Measurements from ENCODE around the gene TERT. TPM values are rescaled to one million over a fixed set of nuclear protein-coding genes. Genes with fewer than 3 reads are reported as not detected.
A peak's percentile ranks its signal among the peaks of the same experiment; 100 is the strongest.

Gene TERT
- total and polyA plus RNA-seq, 2 of the 4 experiments (the other 2 are of a cell fraction) = not detected

DNA sequence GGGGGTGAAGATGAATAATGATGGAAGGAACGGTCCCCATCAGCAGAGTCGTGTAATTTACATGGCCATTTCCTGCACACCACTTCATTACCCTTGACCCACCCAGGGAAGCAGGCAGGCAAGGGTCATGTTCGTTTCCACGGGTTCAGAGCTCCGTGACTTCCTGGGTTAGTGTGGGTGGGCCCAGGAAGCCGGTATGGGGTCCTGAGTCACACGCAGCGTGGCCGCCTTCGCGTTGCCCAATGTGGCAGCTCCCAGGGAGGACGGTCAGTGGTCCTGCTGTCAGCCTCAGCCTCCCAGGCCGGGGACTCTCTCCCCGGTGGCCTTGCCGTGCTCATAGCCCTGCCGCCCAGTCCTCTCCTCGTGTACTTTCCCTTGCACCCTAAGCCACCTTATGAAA, 5.1 kb upstream of the TERT start:
- Histone ChIP-seq H2BK5ac (ENCODE audit: low read depth, low read length, poor library complexity, severe bottlenecking) (no peak overlapping the region), H3K4me2 (ENCODE audit: low read depth, low read length) (no peak overlapping the region), H2AFZ (replicated peaks; ENCODE audit: low read length, poor library complexity) (peak overlapping the region; percentile 29), H3K79me1 (ENCODE audit: low read depth in 1 of 2, low read length in 2 of 2) (no peaks in the 10 kb centered on the region), H4K91ac (ENCODE audit: insufficient read depth, low read depth, low read length) (no peak overlapping the region), H2AK5ac (ENCODE audit: low read depth, low read length) (no peak overlapping the region), H3K36me3 (ENCODE audit: control insufficient read depth, insufficient read depth, low read length) (no peaks in the 10 kb centered on the region), H3K56ac (ENCODE audit: extremely low read depth, insufficient read depth, low read length) (no peak overlapping the region), H3K9me3 (ENCODE audit: control insufficient read depth, insufficient read depth, low read length) (no peaks in the 10 kb centered on the region; the same call in 1 of the 2 replicates), H2BK15ac (ENCODE audit: low read depth, low read length) (no peak overlapping the region), H3K4me1 (ENCODE audit: control insufficient read depth, insufficient read depth, low read length) (no peaks in the 10 kb centered on the region), H3K9me1 (ENCODE audit: insufficient read depth, low read length) (no peaks in the 10 kb centered on the region), H3K18ac (ENCODE audit: low read depth, low read length) (no peak overlapping the region), H3K23ac (ENCODE audit: low read depth, low read length) (no peak overlapping the region), H3K27me3 (ENCODE audit: control insufficient read depth, insufficient read depth, low read length) (peaks cover 25% of the 10 kb centered on the region), H2BK20ac (ENCODE audit: low read depth, low read length) (no peak overlapping the region), H3K14ac (replicated peaks; ENCODE audit: low read depth, low read length) (no peak overlapping the region), H2AK9ac (replicated peaks; ENCODE audit: low read depth, low read length, poor library complexity) (no peak overlapping the region), H4K8ac (ENCODE audit: low read depth in 2 of 2, low read length in 2 of 2) (no peak overlapping the region), H4K5ac (ENCODE audit: low read depth, low read length) (no peak overlapping the region), H3K27ac (ENCODE audit: insufficient read depth, low read length) (no peak overlapping the region), H2BK120ac (ENCODE audit: low read depth, low read length) (no peak overlapping the region), H3K4me3 (ENCODE audit: insufficient read depth, low read depth, low read length) (no peak overlapping the region), H4K20me1 (ENCODE audit: insufficient read depth, low read length) (no peaks in the 10 kb centered on the region), H3K9ac (ENCODE audit: low read depth, low read length) (no peak overlapping the region), H3K4ac (ENCODE audit: low read depth, low read length) (no peak overlapping the region)
- BruUV-seq (replicated peaks) = no TSS peak
- in situ Hi-C loops (cut with MboI; ENCODE audit: low sequenced_read_pairs) (no loop called here), intact Hi-C loops (cut with micrococcal nuclease) (no loop called here), dilution Hi-C loops (cut with HindIII; ENCODE audit: low sequenced_read_pairs, unreplicated experiment) (no loop called here)
- DNase-seq (no peak), ATAC-seq (ENCODE audit: low read depth) (no peak)
- ChIA-PET CTCF (no interaction called here), POLR2A (ENCODE audit: unreplicated experiment) (no interaction called here)
- 80% methylated on average over 8 of the region's 17 CpGs; no CpG with 5 or more reads in 1 of the 2 experiments for WGBS, 2 experiments (ENCODE audit: extremely low coverage in 2 of 2, insufficient read length in 1 of 2)
- TF ChIP-seq, protein P1, sequence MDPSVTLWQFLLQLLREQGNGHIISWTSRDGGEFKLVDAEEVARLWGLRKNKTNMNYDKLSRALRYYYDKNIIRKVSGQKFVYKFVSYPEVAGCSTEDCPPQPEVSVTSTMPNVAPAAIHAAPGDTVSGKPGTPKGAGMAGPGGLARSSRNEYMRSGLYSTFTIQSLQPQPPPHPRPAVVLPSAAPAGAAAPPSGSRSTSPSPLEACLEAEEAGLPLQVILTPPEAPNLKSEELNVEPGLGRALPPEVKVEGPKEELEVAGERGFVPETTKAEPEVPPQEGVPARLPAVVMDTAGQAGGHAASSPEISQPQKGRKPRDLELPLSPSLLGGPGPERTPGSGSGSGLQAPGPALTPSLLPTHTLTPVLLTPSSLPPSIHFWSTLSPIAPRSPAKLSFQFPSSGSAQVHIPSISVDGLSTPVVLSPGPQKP (IDR thresholded peaks at IDR 0.05; ENCODE audit: borderline replicate concordance, low read depth, low read length) = no peak
- TF ChIP-seq SMC3 (IDR thresholded peaks at IDR 0.05; ENCODE audit: low read depth, low read length) (no peak), CTCF (conservative IDR thresholded peaks at IDR 0.05; ENCODE audit: low read depth, low read length) (no peak), USF2 (IDR thresholded peaks at IDR 0.05; ENCODE audit: low read depth, low read length) (no peak), CEBPB (IDR thresholded peaks at IDR 0.05; ENCODE audit: low read depth, low read length) (no peak), CHD1 (IDR thresholded peaks at IDR 0.05; ENCODE audit: low read depth, low read length) (no peak), MAZ (IDR thresholded peaks at IDR 0.05; ENCODE audit: borderline replicate concordance, low read depth, low read length) (no peak), RAD21 (IDR thresholded peaks at IDR 0.05; ENCODE audit: low read length) (no peak), MAFK (IDR thresholded peaks at IDR 0.05; ENCODE audit: low read depth, low read length) (no peak), FOS (IDR thresholded peaks at IDR 0.05; ENCODE audit: low read depth, low read length) (no peak), POLR2A (IDR thresholded peaks at IDR 0.05; ENCODE audit: low read depth, low read length) (no peak), RFX5 (IDR thresholded peaks at IDR 0.05; ENCODE audit: low read depth, low read length) (no peak), MXI1 (IDR thresholded peaks at IDR 0.05; ENCODE audit: borderline replicate concordance, low read depth, low read length) (no peak), BHLHE40 (IDR thresholded peaks at IDR 0.05; ENCODE audit: low read depth, low read length) (no peak), RCOR1 (IDR thresholded peaks at IDR 0.05; ENCODE audit: insufficient replicate concordance, low read length) (no peak), NFE2L2 (IDR thresholded peaks at IDR 0.05; ENCODE audit: low read depth, low read length) (no peak)
